Glomerular endothelial cell (primary cell): Measurements from ENCODE around the gene AMPD3. TPM values are rescaled to one million over a fixed set of nuclear protein-coding genes. Genes with fewer than 3 reads are reported as not detected.

Experiments
- DNase-seq: peaks from one replicate; pipeline ENCODE4 v3.0.0-alpha.2; 2011; ENCODE audit warnings: low read depth, low spot score; ENCODE audit errors: extremely low read depth
- total RNA-seq: library from RNA; depleted of rRNA; stranded (reverse); fragments of >200 nt; gene quantifications from 2 replicates; pipeline ENCODE4 v1.2.3, GENCODE V29; 2015

Gene AMPD3
- total RNA-seq, result 5.0 and 7.7 TPM in 2 replicates

- no peak for DNase-seq
Measured at GRCh38 chr11:10454878-10455631, at the start of gene AMPD3. TSS of gene AMPD3 (plus strand) at chr11:10455264. CDS start at chr11:10461520, 6,256 bp downstream.

- peak; percentile 65 for DNase-seq
Measured at GRCh38 chr11:10405865-10406592, 49.0 kb upstream of the AMPD3 start.

GRCh38 chr11:10407055-10407454 is 48.0 kb upstream of the AMPD3 start:
- DNase-seq, result no peak

- DNase-seq, result no peak
Measured at GRCh38 chr11:10407749-10408685, 47.0 kb upstream of the AMPD3 start.

- DNase-seq, result no peak
Measured at GRCh38 chr11:10409207-10409661, 45.8 kb upstream of the AMPD3 start.

GRCh38 chr11:10410106-10410843 is 44.8 kb upstream of the AMPD3 start:
- DNase-seq, result no peak

- no peak for DNase-seq
Measured at GRCh38 chr11:10410844-10411200, 44.2 kb upstream of the AMPD3 start.

DNA sequence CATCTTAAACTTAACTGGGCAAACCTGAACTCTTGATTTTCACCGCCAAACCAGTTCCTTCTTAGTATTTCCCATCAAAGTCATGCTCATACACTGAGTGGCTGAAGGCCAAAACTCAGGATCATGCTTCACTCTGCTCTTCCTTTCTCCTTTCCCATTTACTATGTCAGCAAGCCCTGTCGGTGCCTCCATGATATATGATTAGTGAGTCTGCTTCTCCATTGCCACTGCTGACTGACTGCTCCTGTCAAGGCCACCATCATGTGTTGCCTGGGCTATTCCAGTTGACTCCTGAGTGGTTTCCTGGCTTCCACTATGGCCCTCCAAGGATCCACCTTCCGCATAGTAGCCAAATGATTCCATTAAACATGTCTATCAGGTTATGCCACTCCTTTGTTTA is 42.8 kb upstream of the AMPD3 start:
- DNase-seq, result no peak

DNA sequence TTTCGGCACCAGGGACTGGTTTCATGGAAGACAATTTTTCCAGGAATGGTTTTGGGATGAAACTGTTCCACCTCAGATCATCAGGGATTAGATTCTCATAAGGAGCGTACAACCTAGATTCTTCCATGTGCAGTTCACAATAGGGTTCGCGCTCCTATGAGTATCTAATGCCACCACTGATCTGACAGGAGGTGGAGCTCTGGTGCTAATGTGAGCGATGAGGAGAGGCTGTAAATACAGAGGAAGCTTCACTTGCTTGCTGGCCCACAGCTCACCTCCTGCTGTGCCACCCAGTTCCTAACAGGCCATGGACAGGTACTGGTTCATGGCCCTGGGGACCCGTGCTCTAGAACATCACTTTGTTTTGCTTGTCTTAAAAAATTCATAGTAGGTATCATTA is 41.8 kb upstream of the AMPD3 start:
- no peak for DNase-seq

- no peak for DNase-seq
Measured at GRCh38 chr11:10414181-10414580, 40.9 kb upstream of the AMPD3 start.

- DNase-seq, result no peak
Measured at GRCh38 chr11:10414659-10415058, 40.4 kb upstream of the AMPD3 start.

DNA sequence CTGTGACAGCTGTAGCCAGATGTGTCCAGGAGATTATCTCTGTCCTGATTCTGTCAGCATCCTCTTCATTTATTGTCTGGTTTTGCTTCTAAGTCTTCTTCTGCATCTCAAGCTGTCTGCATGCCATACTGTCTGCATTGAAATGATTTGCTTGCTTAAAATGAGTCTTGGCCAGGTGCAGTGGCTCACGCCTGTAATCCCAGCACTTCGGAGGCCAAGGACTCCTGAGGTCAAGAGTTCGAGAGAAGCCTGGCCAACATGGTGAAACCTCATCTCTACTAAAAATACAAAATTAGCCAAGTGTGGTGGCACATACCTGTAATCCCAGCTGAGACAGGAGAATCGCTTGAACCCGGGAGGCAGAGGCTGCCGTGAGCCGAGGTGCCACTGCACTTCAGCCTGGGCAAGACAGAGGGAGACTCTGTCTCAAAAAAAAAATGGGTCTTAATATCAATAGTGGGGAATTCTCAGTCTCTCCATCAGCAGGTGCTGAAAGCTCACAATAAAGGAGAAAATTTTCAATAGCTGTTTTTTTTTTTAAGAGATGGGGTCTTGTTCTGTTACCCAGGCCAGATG is 39.2 kb upstream of the AMPD3 start:
- no peak for DNase-seq

DNA sequence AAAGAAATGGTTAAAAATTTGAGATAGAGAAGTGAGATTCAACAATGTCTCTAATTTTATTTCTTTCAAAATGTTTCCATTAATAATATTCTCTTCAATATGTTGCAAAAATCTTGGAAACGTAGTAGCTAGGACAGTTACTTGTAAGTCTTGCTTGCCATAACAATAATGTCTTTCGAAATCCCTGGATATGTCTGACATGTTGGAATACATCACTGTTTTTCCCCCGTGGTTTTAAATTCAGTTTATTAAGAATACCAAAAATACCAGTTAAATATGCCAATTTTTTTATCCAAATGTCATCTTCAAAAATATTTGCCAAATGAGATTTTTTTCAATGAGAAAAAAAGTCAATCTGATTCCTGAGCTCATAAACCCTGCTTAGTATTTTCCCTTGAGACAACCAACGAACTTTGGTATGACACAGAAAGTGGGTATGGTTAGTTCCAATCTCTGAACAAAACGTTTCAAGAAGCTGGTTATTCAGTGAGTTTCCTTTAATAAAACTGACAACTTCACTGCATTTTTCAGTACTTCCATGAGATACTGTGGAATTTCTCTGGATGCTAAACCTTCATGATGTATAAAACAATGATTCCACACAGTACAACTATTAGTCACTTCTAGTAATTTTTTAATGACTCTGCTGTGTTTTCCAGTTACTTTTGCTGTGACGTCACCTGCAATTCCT is 36.7 kb upstream of the AMPD3 start:
- no peak for DNase-seq

- no peak for DNase-seq
Measured at GRCh38 chr11:10418950-10419310, 36.1 kb upstream of the AMPD3 start.

GRCh38 chr11:10426475-10426874 is 28.6 kb upstream of the AMPD3 start:
- DNase-seq, result no peak

GRCh38 chr11:10428453-10428852 is 26.6 kb upstream of the AMPD3 start:
- no peak for DNase-seq

GRCh38 chr11:10429526-10429925 is 25.5 kb upstream of the AMPD3 start:
- no peak for DNase-seq

GRCh38 chr11:10432493-10432892 is 22.6 kb upstream of the AMPD3 start:
- DNase-seq, result no peak

DNA sequence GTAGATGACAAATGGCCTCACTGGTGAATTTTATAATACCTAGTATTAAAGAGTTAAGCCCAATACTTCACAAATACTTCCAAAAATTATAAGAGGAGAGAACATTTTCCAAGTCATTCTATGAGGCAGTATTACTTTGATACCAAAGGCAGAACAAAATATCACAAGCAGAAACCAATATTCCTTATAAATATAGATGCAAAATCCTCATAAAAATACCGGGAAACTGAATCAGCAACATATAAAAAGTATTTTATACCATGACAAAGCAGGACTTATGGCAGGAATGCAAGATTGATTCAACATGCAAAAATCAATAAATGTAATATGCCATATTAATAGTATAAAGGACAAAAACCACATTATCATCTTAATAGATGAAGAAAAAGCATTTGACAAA is 22.1 kb upstream of the AMPD3 start:
- no peak for DNase-seq

DNA sequence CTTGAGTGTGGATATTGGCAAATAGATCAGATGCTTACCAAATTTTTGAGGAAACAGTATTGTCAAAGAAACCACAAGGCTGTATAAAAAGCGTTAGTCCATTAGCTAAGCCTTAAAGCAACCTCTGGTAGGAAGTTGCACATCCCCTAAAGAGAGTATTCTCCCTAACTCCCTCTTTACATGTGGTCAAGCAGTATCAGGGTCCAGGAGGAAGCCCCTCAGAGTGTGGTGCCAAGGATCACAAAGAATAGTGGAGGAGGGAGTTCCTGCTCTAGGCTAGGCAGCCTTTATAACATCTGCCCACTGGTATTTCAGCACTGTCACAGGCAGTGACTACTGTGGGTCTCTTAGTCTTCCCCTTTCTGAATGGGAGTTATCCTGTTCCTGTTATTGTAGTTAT is 18.8 kb upstream of the AMPD3 start:
- DNase-seq, result no peak
